Measurements from ENCODE around the gene NAP1L1.

GRCh38 chr12:76113800-76114757 lies 29.6 kb upstream of the NAP1L1 start:
- TF ChIP-seq POLR2AphosphoS5 (IDR thresholded peaks at IDR 0.05; ENCODE audit: borderline replicate concordance, low read depth, low read length) (no peak), EZH2 (IDR thresholded peaks at IDR 0.05) (no peak)
